Heart left ventricle (tissue), 16 donors: ENCODE results near the gene FGFRL1. TPM values are rescaled to one million over a fixed set of nuclear protein-coding genes. Genes with fewer than 3 reads are reported as not detected.

Source experiments
- ATAC-seq, 4 donors: fragments of 200-7000 bp; cut with Tn5 transposase; one replicate each; pipeline ENCODE4 v1.9.1; 2020 to 2022; ENCODE audit warnings: moderate library complexity in 4 of 4, mild to moderate bottlenecking in 3 of 4, moderate number of reproducible peaks in 1 of 4
- DNase-seq, 5 donors: peaks; one replicate each; pipeline ENCODE4 v3.0.0-alpha.2; 2020
- H3K27ac ChIP-seq, 12 donors: fragments of 200-600 bp; sonication (generic) in 4 of 12; one replicate each; pipeline versions ENCODE4 v1.5.0 to v1.8.0; 2016 to 2022; ENCODE audit warnings: mild to moderate bottlenecking in 2 of 12
- H3K27me3 ChIP-seq, 9 donors: fragments of 200-600 bp; sonication (generic) in 2 of 9; one replicate each; pipeline versions ENCODE4 v1.5.1 to v1.8.0; 2016 to 2022; ENCODE audit warnings: mild to moderate bottlenecking in 3 of 9
- H3K36me3 ChIP-seq, 9 donors: fragments of 200-600 bp; sonication (generic) in 2 of 9; one replicate each; pipeline versions ENCODE4 v1.5.0 to v1.8.0; 2018 to 2022; ENCODE audit warnings: mild to moderate bottlenecking in 2 of 9
- H3K4me1 ChIP-seq, 12 donors: fragments of 200-600 bp; sonication (generic) in 4 of 12; one replicate each; pipeline versions ENCODE4 v1.5.0 to v1.8.0; 2016 to 2022; ENCODE audit warnings: mild to moderate bottlenecking in 3 of 12
- H3K4me3 ChIP-seq, 12 donors: fragments of 200-600 bp; sonication (generic) in 4 of 12; one replicate each; pipeline versions ENCODE4 v1.5.0 to v1.8.0; 2017 to 2022; ENCODE audit warnings: mild to moderate bottlenecking in 9 of 12, moderate library complexity in 4 of 12
- H3K9me3 ChIP-seq, 12 donors: fragments of 200-600 bp; sonication (generic) in 4 of 12; one replicate each; pipeline versions ENCODE4 v1.5.0 to v1.8.0; 2016 to 2022; ENCODE audit warnings: mild to moderate bottlenecking in 1 of 12
- CTCF ChIP-seq, 12 donors: fragments of 200-600 bp; sonication (generic) in 4 of 12; IDR thresholded peaks; one replicate each; pipeline versions ENCODE4 v1.5.0 to v1.8.0; 2018 to 2022; ENCODE audit warnings: antibody characterized with exemption in 12 of 12, mild to moderate bottlenecking in 5 of 12
- POLR2A ChIP-seq, 2 donors: fragments of 450-650 bp; IDR thresholded peaks; one replicate each; pipeline ENCODE4 v1.6.1; 2017; ENCODE audit warnings: antibody characterized with exemption in 2 of 2, mild to moderate bottlenecking in 2 of 2, moderate library complexity in 2 of 2
- WGBS, 4 donors: extraction: QIAGEN DNeasy Blood & Tissue Kit in 2 of 4; methylation state at CpG; one replicate each; pipeline versions ENCODE4 v1.1.5 to v1.1.7; 2013 to 2018; 5-methylcytosine and 5-hydroxymethylcytosine counted together
- intact Hi-C, 10 donors: fragments of 100-400 bp; cut with DNase I; formaldehyde crosslinking; loops; one replicate each; pipeline versions ENCODE4 v1.11.1 to v1.14.2; 2022
- polyA plus RNA-seq, 2 donors: library from polyadenylated mRNA; stranded (reverse); fragments of 200-250 nt; gene quantifications; one replicate each; pipeline ENCODE4 v1.2.3, GENCODE V29; 2013
- total RNA-seq, 9 donors: library from RNA; depleted of rRNA in 2 of 9; stranded (reverse); fragments of >200 nt in 2 of 9; fragmentation: NEBNext Ultra II Directional in 3 of 9; extraction: Animal tissue kit (Norgen Biotek cat#: 25700) in 3 of 9; gene quantifications; one replicate each; pipeline versions ENCODE4 v1.1.0 to v1.2.4, GENCODE V29; 2016 to 2023
- donor health status: ischemic (EF 13 %, LVEDD 7.1; RV severe dilation, severe dysfunction).
- donor health status: healthy with polysubstance abuse.
- donor health status: DM: no; HTN: yes; CAD: no.
- donor health status: DM: no; HTN: no; CAD: no.
- donor health status: ischemic (EF 25% LVEDD 6.9; RV normal size, moderate dysfunction).
- donor health status: ischemic (EF 25% LVEDD 5.7; RV mildly dilated, moderate dysfunction).
- donor health status: healthy.
- donor health status: DM: yes; HTN: yes; CAD: no.
- donor health status: ischemic (EF 35%, LVEDD 5.7; RV mildly dilated, moderate dysfunction).
- donor health status: nonischemic (EF 11% LVEDD 7.7; RV severe dilation, severe dysfunction).
- donor health status: DM: yes; HTN: yes; CAD: no.
- donor health status: PGD.
- donor health status: ischemic (EF 29% LVEDD 5.4; RV normal size, mild dysfunction).
- donor health status: nonischemic (EF 23%, LVEDD 6.1; RV moderate dilation, normal function).

Gene FGFRL1
- total and polyA plus RNA-seq, 11 donors, result 23.6 to 90.7 (median 30.6) TPM

- 54 to 70% (median 64%) methylated on average over 36 to 41 of the region's 41 CpGs for WGBS, 4 donors
- intact Hi-C loops, result no loop called here
- ATAC-seq, result no peak
- Histone ChIP-seq H3K27ac (peak overlapping the region in 3 of 12 donors; percentile 5 to 70 (median 15)), H3K36me3 (no peaks in the 10 kb centered on the region), H3K9me3 (no peaks in the 10 kb centered on the region), H3K4me3 (peak overlapping the region in 8 of 12 donors; percentile 8 to 31 (median 25)), H3K4me1 (peaks cover 0 to 22% (median 15%) of the 10 kb centered on the region in 12 donors), H3K27me3 (peaks cover 7 to 67% (median 27%) of the 10 kb centered on the region in 9 donors)
- DNase-seq, result peak; percentile 10 to 62 (median 27)
- TF ChIP-seq POLR2A (IDR thresholded peaks at IDR 0.05), result no peak
- TF ChIP-seq CTCF (IDR thresholded peaks at IDR 0.05), result no peak
Measured at GRCh38 chr4:1047106-1047975, 35.9 kb downstream of the FGFRL1 start.

GRCh38 chr4:1047976-1048772 lies 36.7 kb downstream of the FGFRL1 start:
- Histone ChIP-seq H3K4me3 (peak overlapping the region in 2 of 12 donors; percentile 24 to 26), H3K4me1 (peaks cover 0 to 22% (median 16%) of the 10 kb centered on the region in 12 donors), H3K9me3 (no peaks in the 10 kb centered on the region), H3K36me3 (no peaks in the 10 kb centered on the region), H3K27me3 (peaks cover 7 to 76% (median 28%) of the 10 kb centered on the region in 9 donors), H3K27ac (no peak overlapping the region)
- intact Hi-C loops, result no loop called here
- no peak for TF ChIP-seq POLR2A (IDR thresholded peaks at IDR 0.05)
- TF ChIP-seq CTCF (IDR thresholded peaks at IDR 0.05), result no peak
- DNase-seq (peak in 4 of 5 donors; percentile 14 to 54 (median 18)), ATAC-seq (no peak)
- 66 to 78% (median 78%) methylated on average over 25 to 34 of the region's 34 CpGs for WGBS, 4 donors

- Histone ChIP-seq H3K4me1 (peaks cover 0 to 18% (median 8%) of the 10 kb centered on the region in 12 donors), H3K36me3 (no peaks in the 10 kb centered on the region), H3K9me3 (no peaks in the 10 kb centered on the region), H3K4me3 (no peak overlapping the region), H3K27me3 (peaks cover 0 to 70% (median 24%) of the 10 kb centered on the region in 9 donors), H3K27ac (no peak overlapping the region)
- 81 to 88% (median 85%) methylated on average over 15 to 16 of the region's 16 CpGs for whole genome bisulfite sequencing, 4 donors
- no peak for ATAC-seq
- intact Hi-C loops, result no loop called here
- no peak for TF ChIP-seq CTCF (IDR thresholded peaks at IDR 0.05)
- peak in 2 of 5 donors; percentile 12 to 15 for DNase-seq
Measured at GRCh38 chr4:1048773-1049590, 37.6 kb downstream of the FGFRL1 start.
